ENCODE data around the gene ANKRD39.

DNA sequence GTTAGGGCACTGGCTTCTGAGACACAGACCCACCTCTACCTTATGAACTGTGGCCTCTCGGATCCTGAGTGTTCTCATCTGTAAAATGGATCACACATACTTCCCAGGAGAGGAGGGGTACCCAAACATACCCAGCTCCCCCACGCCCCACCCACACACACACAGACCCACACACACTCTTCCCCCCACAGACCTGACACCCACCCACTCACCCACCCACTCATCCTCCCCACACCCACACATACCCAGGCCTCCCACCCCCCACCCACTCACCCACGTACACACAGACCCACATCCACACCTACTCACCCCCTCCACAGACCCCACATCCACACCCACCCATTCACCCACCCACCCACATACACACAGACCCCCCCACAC is 36.3 kb upstream of the ANKRD39 start:
- TF ChIP-seq CTCF (IDR thresholded peaks at IDR 0.05 in 2 of 3, conservative IDR thresholded peaks at IDR 0.05 in 1 of 3; ENCODE audit: insufficient read depth in 2 of 3, low read depth in 1 of 3, low read length in 3 of 3) = no peak
- TF ChIP-seq, protein P1, sequence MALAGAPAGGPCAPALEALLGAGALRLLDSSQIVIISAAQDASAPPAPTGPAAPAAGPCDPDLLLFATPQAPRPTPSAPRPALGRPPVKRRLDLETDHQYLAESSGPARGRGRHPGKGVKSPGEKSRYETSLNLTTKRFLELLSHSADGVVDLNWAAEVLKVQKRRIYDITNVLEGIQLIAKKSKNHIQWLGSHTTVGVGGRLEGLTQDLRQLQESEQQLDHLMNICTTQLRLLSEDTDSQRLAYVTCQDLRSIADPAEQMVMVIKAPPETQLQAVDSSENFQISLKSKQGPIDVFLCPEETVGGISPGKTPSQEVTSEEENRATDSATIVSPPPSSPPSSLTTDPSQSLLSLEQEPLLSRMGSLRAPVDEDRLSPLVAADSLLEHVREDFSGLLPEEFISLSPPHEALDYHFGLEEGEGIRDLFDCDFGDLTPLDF (CRISPR knock-in tag; IDR thresholded peaks at IDR 0.05) = no peak
- TF ChIP-seq REST (IDR thresholded peaks at IDR 0.05; ENCODE audit: borderline replicate concordance) = no peak
- no peak for TF ChIP-seq REST (CRISPR knock-in tag; IDR thresholded peaks at IDR 0.05; ENCODE audit: low read depth)
- TF ChIP-seq ZNF24 (IDR thresholded peaks at IDR 0.05) = no peak
- no peak for TF ChIP-seq CEBPB (tag; IDR thresholded peaks at IDR 0.05)
- no peak for TF ChIP-seq EZH2 (IDR thresholded peaks at IDR 0.05; ENCODE audit: borderline replicate concordance, low read depth, low read length)
- TF ChIP-seq ZBTB33 (CRISPR knock-in tag; IDR thresholded peaks at IDR 0.05) = no peak

All from K562 (cell line).